Measurements from ENCODE around the gene PFN3. TPM values are rescaled to one million over a fixed set of nuclear protein-coding genes. Genes with fewer than 3 reads are reported as not detected.

The PFN3 gene
- total RNA-seq, 6 experiments from 2014 or later, result not detected

- DNase-seq, result peak; percentile 73
These were observed 33.7 kb downstream of the PFN3 start for GRCh38 chr5:177366528-177367322.

GRCh38 chr5:177365845-177366527 lies 34.5 kb downstream of the PFN3 start:
- H3K27me3 Mint-ChIP-seq (ENCODE audit: insufficient read depth), result peaks cover 9% of the 10 kb centered on the region
- no peak for DNase-seq
- no peak for TF ChIP-seq CTCF (IDR thresholded peaks at IDR 0.05)
- H3K4me3 Mint-ChIP-seq, result peak overlapping the region; percentile 86
- H3K36me3 Mint-ChIP-seq (ENCODE audit: low read depth), result no peaks in the 10 kb centered on the region; the same call in 1 of the 2 replicates
- no peaks in the 10 kb centered on the region for H3K9me3 Mint-ChIP-seq
- H3K27ac Mint-ChIP-seq, result peak overlapping the region; percentile 89
- H3K4me1 Mint-ChIP-seq (ENCODE audit: low read depth), result peaks cover 28% of the 10 kb centered on the region

More at GRCh38 chr5:177366528-177367322, 33.7 kb downstream of the PFN3 start:
- Mint-ChIP-seq H3K36me3 (ENCODE audit: low read depth) (no peaks in the 10 kb centered on the region; the same call in 1 of the 2 replicates), H3K4me1 (ENCODE audit: low read depth) (peaks cover 28% of the 10 kb centered on the region), H3K27me3 (ENCODE audit: insufficient read depth) (peaks cover 9% of the 10 kb centered on the region; the same call in 1 of the 2 replicates), H3K27ac (peak overlapping the region; percentile 89), H3K9me3 (no peaks in the 10 kb centered on the region), H3K4me3 (peak overlapping the region; percentile 86)
- TF ChIP-seq CTCF (IDR thresholded peaks at IDR 0.05), result no peak

GRCh38 chr5:177364159-177364962 lies 36.1 kb downstream of the PFN3 start:
- Mint-ChIP-seq H3K27me3 (ENCODE audit: insufficient read depth) (peaks cover 21% of the 10 kb centered on the region), H3K9me3 (no peaks in the 10 kb centered on the region), H3K36me3 (ENCODE audit: low read depth) (no peaks in the 10 kb centered on the region; the same call in 1 of the 2 replicates), H3K27ac (0 out of 2 replicates have a peak overlapping the region, but pooled peaks have one; percentile 11), H3K4me3 (no peak overlapping the region; the same call in 1 of the 2 replicates), H3K4me1 (ENCODE audit: low read depth) (peaks cover 28% of the 10 kb centered on the region)
- no peak for DNase-seq
- TF ChIP-seq CTCF (IDR thresholded peaks at IDR 0.05), result no peak

GRCh38 chr5:177363565-177363964 lies 36.9 kb downstream of the PFN3 start:
- Mint-ChIP-seq H3K9me3 (no peaks in the 10 kb centered on the region), H3K27ac (no peak overlapping the region), H3K27me3 (ENCODE audit: insufficient read depth) (peaks cover 20% of the 10 kb centered on the region), H3K4me1 (ENCODE audit: low read depth) (peaks cover 22% of the 10 kb centered on the region), H3K36me3 (ENCODE audit: low read depth) (no peaks in the 10 kb centered on the region), H3K4me3 (peak overlapping the region; percentile 74)
- TF ChIP-seq CTCF (IDR thresholded peaks at IDR 0.05), result no peak
- DNase-seq, result no peak
